ENCODE data around the gene POLG2.

- TF ChIP-seq EZH2 (IDR thresholded peaks at IDR 0.05; ENCODE audit: low read length) = no peak
- TF ChIP-seq, protein P1, sequence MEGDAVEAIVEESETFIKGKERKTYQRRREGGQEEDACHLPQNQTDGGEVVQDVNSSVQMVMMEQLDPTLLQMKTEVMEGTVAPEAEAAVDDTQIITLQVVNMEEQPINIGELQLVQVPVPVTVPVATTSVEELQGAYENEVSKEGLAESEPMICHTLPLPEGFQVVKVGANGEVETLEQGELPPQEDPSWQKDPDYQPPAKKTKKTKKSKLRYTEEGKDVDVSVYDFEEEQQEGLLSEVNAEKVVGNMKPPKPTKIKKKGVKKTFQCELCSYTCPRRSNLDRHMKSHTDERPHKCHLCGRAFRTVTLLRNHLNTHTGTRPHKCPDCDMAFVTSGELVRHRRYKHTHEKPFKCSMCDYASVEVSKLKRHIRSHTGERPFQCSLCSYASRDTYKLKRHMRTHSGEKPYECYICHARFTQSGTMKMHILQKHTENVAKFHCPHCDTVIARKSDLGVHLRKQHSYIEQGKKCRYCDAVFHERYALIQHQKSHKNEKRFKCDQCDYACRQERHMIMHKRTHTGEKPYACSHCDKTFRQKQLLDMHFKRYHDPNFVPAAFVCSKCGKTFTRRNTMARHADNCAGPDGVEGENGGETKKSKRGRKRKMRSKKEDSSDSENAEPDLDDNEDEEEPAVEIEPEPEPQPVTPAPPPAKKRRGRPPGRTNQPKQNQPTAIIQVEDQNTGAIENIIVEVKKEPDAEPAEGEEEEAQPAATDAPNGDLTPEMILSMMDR (optimal IDR thresholded peaks at IDR 0.05 in 1 of 3, IDR thresholded peaks at IDR 0.05 in 1 of 3, conservative IDR thresholded peaks at IDR 0.05 in 1 of 3; ENCODE audit: extremely low read depth in 1 of 3, insufficient read depth in 2 of 3, low read length in 3 of 3) = no peak
Measured at GRCh38 chr17:64502021-64502420, 5.2 kb upstream of the POLG2 start.

Measured in keratinocyte (primary cell).